GM10266 (cell line): ENCODE results near the gene ATXN1L.
"Not testable (repeated sequence)": the region's sequence is repeated elsewhere in the genome, so short reads cannot be mapped to it uniquely, and the experiment has no call there.

ENCODE experiments used
- DNase-seq: peaks from one replicate; pipeline ENCODE4 v3.0.0; 2012; ENCODE audit errors: extremely low spot score
- CTCF ChIP-seq: IDR thresholded peaks from 2 replicates; pipeline ENCODE4 v1.5.1; 2012; ENCODE audit warnings: mild to moderate bottlenecking, low read depth; ENCODE audit not compliant: control insufficient read depth, insufficient read depth; ENCODE audit errors: missing control alignments

The ATXN1L gene

GRCh38 chr16:71811261-71811803 is 34.4 kb upstream of the ATXN1L start:
- TF ChIP-seq CTCF, result no peak
- DNase-seq, result no peak

- DNase-seq, result not testable (repeated sequence)
Observed at GRCh38 chr16:71817155-71817500, 28.6 kb upstream of the ATXN1L start.

- DNase-seq, result no peak
- no peak for TF ChIP-seq CTCF
Observed at GRCh38 chr16:71826533-71827017, 19.2 kb upstream of the ATXN1L start.

- DNase-seq, result no peak
- TF ChIP-seq CTCF, result no peak
Observed at GRCh38 chr16:71830359-71830758, 15.4 kb upstream of the ATXN1L start.

- not testable (repeated sequence) for DNase-seq
Observed at GRCh38 chr16:71831698-71832097, 14.1 kb upstream of the ATXN1L start.

GRCh38 chr16:71832112-71832511 is 13.7 kb upstream of the ATXN1L start:
- not testable (repeated sequence) for DNase-seq

GRCh38 chr16:71834291-71834690 is 11.5 kb upstream of the ATXN1L start:
- TF ChIP-seq CTCF, result no peak
- no peak for DNase-seq

- DNase-seq, result no peak
- TF ChIP-seq CTCF, result no peak
Observed at GRCh38 chr16:71837150-71837549, 8.6 kb upstream of the ATXN1L start.

- no peak for DNase-seq
- no peak for TF ChIP-seq CTCF
Observed at GRCh38 chr16:71840052-71840451, 5.7 kb upstream of the ATXN1L start.
